Measurements from ENCODE around the gene NEBL. TPM values are rescaled to one million over a fixed set of nuclear protein-coding genes. Genes with fewer than 3 reads are reported as not detected.

The NEBL gene
- total RNA-seq, 1 donor, result under 0.01 TPM

DNA sequence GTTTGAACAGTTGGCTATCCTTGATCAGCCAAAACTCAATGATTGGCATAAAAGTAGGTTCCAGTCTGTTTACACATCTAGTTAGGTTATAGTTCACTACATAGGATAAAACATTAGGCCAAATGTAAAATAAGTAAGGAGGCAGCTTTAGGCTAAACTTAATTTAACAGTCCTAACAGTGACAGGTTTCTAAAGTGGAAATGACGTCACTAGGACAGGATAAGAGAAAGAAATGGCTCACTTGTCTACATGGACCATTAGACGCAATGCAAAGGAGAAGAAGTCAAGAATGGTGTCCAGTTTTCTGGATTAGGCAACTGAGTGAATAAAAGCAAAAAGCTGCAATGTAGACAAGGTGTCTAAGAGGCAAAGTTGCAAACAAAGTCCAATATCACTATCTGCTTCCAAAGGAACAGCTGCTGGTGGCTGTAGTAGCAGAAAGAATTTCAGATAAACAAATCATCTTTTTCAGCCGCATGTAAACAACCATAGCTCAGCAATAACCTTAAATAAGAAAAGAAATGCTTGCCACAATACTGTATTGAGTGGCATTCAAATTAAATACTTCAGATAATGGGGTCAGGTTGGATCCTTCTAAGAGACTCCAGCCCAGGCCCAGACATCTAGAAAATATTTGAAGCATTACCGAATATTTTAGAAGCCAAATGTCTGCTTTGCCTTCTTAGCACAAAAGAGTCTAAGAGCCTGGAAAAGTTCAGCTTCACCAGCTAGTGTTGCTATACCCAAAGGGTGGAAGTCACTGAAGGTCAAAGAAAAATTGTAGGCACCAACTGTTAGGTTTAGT is 154.2 kb downstream of the NEBL start:
- TF ChIP-seq, protein P1, sequence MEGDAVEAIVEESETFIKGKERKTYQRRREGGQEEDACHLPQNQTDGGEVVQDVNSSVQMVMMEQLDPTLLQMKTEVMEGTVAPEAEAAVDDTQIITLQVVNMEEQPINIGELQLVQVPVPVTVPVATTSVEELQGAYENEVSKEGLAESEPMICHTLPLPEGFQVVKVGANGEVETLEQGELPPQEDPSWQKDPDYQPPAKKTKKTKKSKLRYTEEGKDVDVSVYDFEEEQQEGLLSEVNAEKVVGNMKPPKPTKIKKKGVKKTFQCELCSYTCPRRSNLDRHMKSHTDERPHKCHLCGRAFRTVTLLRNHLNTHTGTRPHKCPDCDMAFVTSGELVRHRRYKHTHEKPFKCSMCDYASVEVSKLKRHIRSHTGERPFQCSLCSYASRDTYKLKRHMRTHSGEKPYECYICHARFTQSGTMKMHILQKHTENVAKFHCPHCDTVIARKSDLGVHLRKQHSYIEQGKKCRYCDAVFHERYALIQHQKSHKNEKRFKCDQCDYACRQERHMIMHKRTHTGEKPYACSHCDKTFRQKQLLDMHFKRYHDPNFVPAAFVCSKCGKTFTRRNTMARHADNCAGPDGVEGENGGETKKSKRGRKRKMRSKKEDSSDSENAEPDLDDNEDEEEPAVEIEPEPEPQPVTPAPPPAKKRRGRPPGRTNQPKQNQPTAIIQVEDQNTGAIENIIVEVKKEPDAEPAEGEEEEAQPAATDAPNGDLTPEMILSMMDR (IDR thresholded peaks at IDR 0.05; ENCODE audit: insufficient read depth, low read depth, low read length), result no peak
- no peak for DNase-seq (ENCODE audit: low read depth)
- no peak overlapping the region for H3K4me3 ChIP-seq (ENCODE audit: low read depth, low read length)

DNA sequence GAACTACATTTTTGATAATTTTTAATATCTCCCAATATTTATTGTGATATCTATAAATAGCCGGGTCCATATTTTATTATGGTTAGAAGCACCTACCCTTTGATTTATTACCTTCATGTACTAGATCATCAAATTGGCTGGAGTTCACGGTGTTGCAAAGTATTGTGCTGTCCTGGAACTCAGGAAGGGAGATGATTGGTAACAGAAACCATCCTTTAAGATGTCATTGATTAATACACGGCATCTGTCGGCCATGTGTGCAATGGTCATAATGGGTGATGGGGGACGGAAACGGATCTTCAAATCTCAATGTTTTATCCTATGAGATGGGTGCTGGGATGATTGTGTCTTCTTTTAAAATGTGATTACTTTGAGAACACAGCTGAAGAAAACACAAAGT is 157.0 kb downstream of the NEBL start:
- TF ChIP-seq, protein P1 (IDR thresholded peaks at IDR 0.05; ENCODE audit: insufficient read depth, low read depth, low read length), result no peak
- DNase-seq (ENCODE audit: low read depth), result no peak

DNA sequence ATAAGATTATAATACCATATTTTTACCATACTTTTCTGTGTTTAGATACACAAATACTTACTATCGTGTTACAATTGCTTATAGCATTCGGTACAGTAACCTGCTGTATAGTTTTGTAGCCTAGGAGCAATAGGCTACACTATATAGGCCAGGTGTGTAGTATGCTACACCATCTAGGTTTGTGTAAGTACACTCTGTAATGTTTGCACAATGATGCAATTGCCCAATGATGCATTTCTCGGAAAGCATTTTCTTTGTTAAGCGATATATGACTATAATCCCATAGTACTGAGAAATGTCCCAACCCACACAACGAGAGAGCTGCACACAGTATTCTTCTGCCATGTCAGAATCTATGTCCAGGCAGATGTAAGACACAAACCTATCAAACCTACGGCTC is 160.0 kb downstream of the NEBL start:
- TF ChIP-seq, protein P1 (IDR thresholded peaks at IDR 0.05; ENCODE audit: insufficient read depth, low read depth, low read length), result no peak
- no peak overlapping the region for H3K4me3 ChIP-seq (ENCODE audit: low read depth, low read length)
- no peak for DNase-seq (ENCODE audit: low read depth)

More for the DNA sequence above, 157.0 kb downstream of the NEBL start:
- no peak overlapping the region for H3K4me3 ChIP-seq (ENCODE audit: low read depth, low read length)

Small RNA genes lying within 50 kb of the gene (small RNA-seq; reads per million reads assigned to genes)
- gene AL157398.1 (not detected), gene MTND1P21 (not detected)

All from fibroblast of villous mesenchyme (primary cell).